Neural crest cell (in vitro differentiated cells): Measurements from ENCODE around the gene NHERF2. TPM values are rescaled to one million over a fixed set of nuclear protein-coding genes. Genes with fewer than 3 reads are reported as not detected.

Experiments
- DNase-seq: peaks from one replicate; pipeline ENCODE4 v3.0.0; 2021; ENCODE audit warnings: low read depth, mixed read lengths, low spot score
- H3K27ac Mint-ChIP-seq: one replicate; pipeline ENCODE4 v1.8.0; 2021; ENCODE audit warnings: mild to moderate bottlenecking, mixed read lengths; ENCODE audit not compliant: unreplicated experiment
- H3K27me3 Mint-ChIP-seq: 2 replicates; pipeline ENCODE4 v1.8.0; 2021; ENCODE audit warnings: low read depth, mild to moderate bottlenecking, mixed read lengths
- H3K36me3 Mint-ChIP-seq: 2 replicates; pipeline ENCODE4 v1.8.0; 2021; ENCODE audit warnings: low read depth, mild to moderate bottlenecking, mixed read lengths
- H3K4me1 Mint-ChIP-seq: 2 replicates; pipeline ENCODE4 v1.8.0; 2021; ENCODE audit warnings: mixed read lengths
- H3K4me3 Mint-ChIP-seq: one replicate; pipeline ENCODE4 v1.8.0; 2021; ENCODE audit warnings: mild to moderate bottlenecking, mixed read lengths
- H3K9me3 Mint-ChIP-seq: 2 replicates; pipeline ENCODE4 v1.8.0; 2021; ENCODE audit warnings: mixed read lengths
- CTCF ChIP-seq: fragments of 200-600 bp; sonication (generic); conservative IDR thresholded peaks from 2 replicates; pipeline ENCODE4 v1.5.0; 2021; ENCODE audit warnings: antibody characterized with exemption, mild to moderate bottlenecking
- total RNA-seq: library from RNA; stranded (reverse); gene quantifications from 2 replicates; pipeline ENCODE4 v1.2.1, GENCODE V29; 2021

NHERF2 gene
- total RNA-seq, 1 donor from 2014 or later = 8.1 TPM

- Mint-ChIP-seq H3K27ac (no peak overlapping the region), H3K4me3 (peak overlapping the region; percentile 59), H3K9me3 (no peaks in the 10 kb centered on the region), H3K4me1 (peaks cover 11% of the 10 kb centered on the region), H3K36me3 (no peaks in the 10 kb centered on the region), H3K27me3 (peaks cover 11% of the 10 kb centered on the region)
- no peak for TF ChIP-seq CTCF
- no peak for DNase-seq
These were observed 13.2 kb upstream of the NHERF2 start for GRCh38 chr16:2013527-2013926.

- no peak for DNase-seq
- peaks cover 2% of the 10 kb centered on the region for H3K4me1 Mint-ChIP-seq
- TF ChIP-seq CTCF = no peak
- H3K36me3 Mint-ChIP-seq = no peaks in the 10 kb centered on the region
- no peak overlapping the region for H3K4me3 Mint-ChIP-seq
- peaks cover 25% of the 10 kb centered on the region for H3K27me3 Mint-ChIP-seq
- no peaks in the 10 kb centered on the region for H3K9me3 Mint-ChIP-seq
- H3K27ac Mint-ChIP-seq = no peak overlapping the region
These were observed 11.4 kb upstream of the NHERF2 start for GRCh38 chr16:2015117-2015946.

- Mint-ChIP-seq H3K9me3 (no peaks in the 10 kb centered on the region), H3K36me3 (no peaks in the 10 kb centered on the region), H3K27ac (no peak overlapping the region), H3K4me3 (no peak overlapping the region), H3K4me1 (peaks cover 4% of the 10 kb centered on the region), H3K27me3 (peaks cover 30% of the 10 kb centered on the region)
- DNase-seq = no peak
- no peak for TF ChIP-seq CTCF
These were observed 10.8 kb upstream of the NHERF2 start for GRCh38 chr16:2015947-2016208.

- no peaks in the 10 kb centered on the region for H3K9me3 Mint-ChIP-seq
- DNase-seq = no peak
- peak; percentile 54 for TF ChIP-seq CTCF
- H3K4me3 Mint-ChIP-seq = peak overlapping the region; percentile 31
- H3K27me3 Mint-ChIP-seq = peaks cover 36% of the 10 kb centered on the region
- H3K36me3 Mint-ChIP-seq = no peaks in the 10 kb centered on the region
- H3K4me1 Mint-ChIP-seq = peaks cover 5% of the 10 kb centered on the region
- H3K27ac Mint-ChIP-seq = no peak overlapping the region
These were observed 10.2 kb upstream of the NHERF2 start for GRCh38 chr16:2016407-2016922.

- TF ChIP-seq CTCF = no peak
- no peak within 1 kb of the TSS for H3K27ac Mint-ChIP-seq
- H3K4me1 Mint-ChIP-seq = peaks cover 22% of the 10 kb centered on the region
- no peak for DNase-seq
- H3K27me3 Mint-ChIP-seq = peaks cover 58% of the 10 kb centered on the region
- peak within 1 kb of the TSS; percentile 71 for H3K4me3 Mint-ChIP-seq
- no peaks in the 10 kb centered on the region for H3K9me3 Mint-ChIP-seq
- no peaks in the 10 kb centered on the region for H3K36me3 Mint-ChIP-seq
These were observed 7.2 kb upstream of the NHERF2 start, which contains the start of gene NPW for GRCh38 chr16:2019518-2019920. NPW (plus strand) TSS chr16:2019785.
